ENCODE data around the gene ITGBL1. TPM values are rescaled to one million over a fixed set of nuclear protein-coding genes. Genes with fewer than 3 reads are reported as not detected.

ITGBL1 gene
- total RNA-seq, 1 experiment from 2014 or later: 0.22 TPM

DNA sequence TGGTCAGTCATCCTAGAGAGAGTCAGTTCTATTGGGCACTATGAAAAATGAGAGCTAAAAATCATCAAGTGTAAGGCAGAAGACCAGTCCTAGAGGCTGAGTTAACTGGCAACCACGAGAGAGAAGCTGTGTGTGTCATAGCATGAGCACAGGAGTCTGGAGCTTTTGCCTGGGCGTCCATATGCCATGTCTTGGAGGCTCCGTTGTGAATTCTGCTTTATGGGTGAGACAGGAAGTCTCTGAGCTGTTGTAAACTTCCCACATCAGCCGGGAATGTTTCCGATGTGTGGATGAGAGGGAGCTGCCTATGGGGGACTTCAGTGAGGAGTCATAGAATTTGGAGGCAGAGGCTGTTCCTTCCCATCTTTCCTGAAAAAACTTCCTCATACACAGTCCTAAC lies 120.0 kb downstream of the ITGBL1 start:
- Mint-ChIP-seq H3K9me3 (no peaks in the 10 kb centered on the region), H3K36me3 (no peaks in the 10 kb centered on the region), H3K4me3 (no peak overlapping the region), H3K4me1 (no peaks in the 10 kb centered on the region), H3K27ac (no peak overlapping the region), H3K27me3 (ENCODE audit: low read depth) (no peaks in the 10 kb centered on the region)
- TF ChIP-seq, protein P1, sequence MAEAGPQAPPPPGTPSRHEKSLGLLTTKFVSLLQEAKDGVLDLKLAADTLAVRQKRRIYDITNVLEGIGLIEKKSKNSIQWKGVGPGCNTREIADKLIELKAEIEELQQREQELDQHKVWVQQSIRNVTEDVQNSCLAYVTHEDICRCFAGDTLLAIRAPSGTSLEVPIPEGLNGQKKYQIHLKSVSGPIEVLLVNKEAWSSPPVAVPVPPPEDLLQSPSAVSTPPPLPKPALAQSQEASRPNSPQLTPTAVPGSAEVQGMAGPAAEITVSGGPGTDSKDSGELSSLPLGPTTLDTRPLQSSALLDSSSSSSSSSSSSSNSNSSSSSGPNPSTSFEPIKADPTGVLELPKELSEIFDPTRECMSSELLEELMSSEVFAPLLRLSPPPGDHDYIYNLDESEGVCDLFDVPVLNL (CRISPR knock-in tag; IDR thresholded peaks at IDR 0.05; ENCODE audit: borderline replicate concordance, low read depth): no peak
- TF ChIP-seq RORB (CRISPR knock-in tag; IDR thresholded peaks at IDR 0.05) (no peak), FOXK1 (CRISPR knock-in tag; IDR thresholded peaks at IDR 0.05) (no peak), EMX1 (CRISPR knock-in tag; IDR thresholded peaks at IDR 0.05) (no peak), PRRX2 (CRISPR knock-in tag; IDR thresholded peaks at IDR 0.05) (no peak), NR1H2 (CRISPR knock-in tag; IDR thresholded peaks at IDR 0.05) (no peak), ATF1 (CRISPR knock-in tag; IDR thresholded peaks at IDR 0.05) (no peak), IRF2 (CRISPR knock-in tag; IDR thresholded peaks at IDR 0.05; ENCODE audit: borderline replicate concordance, low read depth) (no peak), TCF7 (CRISPR knock-in tag; IDR thresholded peaks at IDR 0.05; ENCODE audit: low read depth) (no peak)
- TF ChIP-seq, protein P2, sequence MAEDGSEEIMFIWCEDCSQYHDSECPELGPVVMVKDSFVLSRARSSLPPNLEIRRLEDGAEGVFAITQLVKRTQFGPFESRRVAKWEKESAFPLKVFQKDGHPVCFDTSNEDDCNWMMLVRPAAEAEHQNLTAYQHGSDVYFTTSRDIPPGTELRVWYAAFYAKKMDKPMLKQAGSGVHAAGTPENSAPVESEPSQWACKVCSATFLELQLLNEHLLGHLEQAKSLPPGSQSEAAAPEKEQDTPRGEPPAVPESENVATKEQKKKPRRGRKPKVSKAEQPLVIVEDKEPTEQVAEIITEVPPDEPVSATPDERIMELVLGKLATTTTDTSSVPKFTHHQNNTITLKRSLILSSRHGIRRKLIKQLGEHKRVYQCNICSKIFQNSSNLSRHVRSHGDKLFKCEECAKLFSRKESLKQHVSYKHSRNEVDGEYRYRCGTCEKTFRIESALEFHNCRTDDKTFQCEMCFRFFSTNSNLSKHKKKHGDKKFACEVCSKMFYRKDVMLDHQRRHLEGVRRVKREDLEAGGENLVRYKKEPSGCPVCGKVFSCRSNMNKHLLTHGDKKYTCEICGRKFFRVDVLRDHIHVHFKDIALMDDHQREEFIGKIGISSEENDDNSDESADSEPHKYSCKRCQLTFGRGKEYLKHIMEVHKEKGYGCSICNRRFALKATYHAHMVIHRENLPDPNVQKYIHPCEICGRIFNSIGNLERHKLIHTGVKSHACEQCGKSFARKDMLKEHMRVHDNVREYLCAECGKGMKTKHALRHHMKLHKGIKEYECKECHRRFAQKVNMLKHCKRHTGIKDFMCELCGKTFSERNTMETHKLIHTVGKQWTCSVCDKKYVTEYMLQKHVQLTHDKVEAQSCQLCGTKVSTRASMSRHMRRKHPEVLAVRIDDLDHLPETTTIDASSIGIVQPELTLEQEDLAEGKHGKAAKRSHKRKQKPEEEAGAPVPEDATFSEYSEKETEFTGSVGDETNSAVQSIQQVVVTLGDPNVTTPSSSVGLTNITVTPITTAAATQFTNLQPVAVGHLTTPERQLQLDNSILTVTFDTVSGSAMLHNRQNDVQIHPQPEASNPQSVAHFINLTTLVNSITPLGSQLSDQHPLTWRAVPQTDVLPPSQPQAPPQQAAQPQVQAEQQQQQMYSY (CRISPR knock-in tag; IDR thresholded peaks at IDR 0.05): no peak
- TF ChIP-seq, protein P3, sequence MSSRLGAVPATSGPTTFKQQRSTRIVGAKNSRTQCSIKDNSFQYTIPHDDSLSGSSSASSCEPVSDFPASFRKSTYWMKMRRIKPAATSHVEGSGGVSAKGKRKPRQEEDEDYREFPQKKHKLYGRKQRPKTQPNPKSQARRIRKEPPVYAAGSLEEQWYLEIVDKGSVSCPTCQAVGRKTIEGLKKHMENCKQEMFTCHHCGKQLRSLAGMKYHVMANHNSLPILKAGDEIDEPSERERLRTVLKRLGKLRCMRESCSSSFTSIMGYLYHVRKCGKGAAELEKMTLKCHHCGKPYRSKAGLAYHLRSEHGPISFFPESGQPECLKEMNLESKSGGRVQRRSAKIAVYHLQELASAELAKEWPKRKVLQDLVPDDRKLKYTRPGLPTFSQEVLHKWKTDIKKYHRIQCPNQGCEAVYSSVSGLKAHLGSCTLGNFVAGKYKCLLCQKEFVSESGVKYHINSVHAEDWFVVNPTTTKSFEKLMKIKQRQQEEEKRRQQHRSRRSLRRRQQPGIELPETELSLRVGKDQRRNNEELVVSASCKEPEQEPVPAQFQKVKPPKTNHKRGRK (CRISPR knock-in tag; IDR thresholded peaks at IDR 0.05; ENCODE audit: borderline replicate concordance): no peak
- TF ChIP-seq, protein P4, sequence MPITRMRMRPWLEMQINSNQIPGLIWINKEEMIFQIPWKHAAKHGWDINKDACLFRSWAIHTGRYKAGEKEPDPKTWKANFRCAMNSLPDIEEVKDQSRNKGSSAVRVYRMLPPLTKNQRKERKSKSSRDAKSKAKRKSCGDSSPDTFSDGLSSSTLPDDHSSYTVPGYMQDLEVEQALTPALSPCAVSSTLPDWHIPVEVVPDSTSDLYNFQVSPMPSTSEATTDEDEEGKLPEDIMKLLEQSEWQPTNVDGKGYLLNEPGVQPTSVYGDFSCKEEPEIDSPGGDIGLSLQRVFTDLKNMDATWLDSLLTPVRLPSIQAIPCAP (CRISPR knock-in tag; IDR thresholded peaks at IDR 0.05): no peak
- TF ChIP-seq, protein P5, sequence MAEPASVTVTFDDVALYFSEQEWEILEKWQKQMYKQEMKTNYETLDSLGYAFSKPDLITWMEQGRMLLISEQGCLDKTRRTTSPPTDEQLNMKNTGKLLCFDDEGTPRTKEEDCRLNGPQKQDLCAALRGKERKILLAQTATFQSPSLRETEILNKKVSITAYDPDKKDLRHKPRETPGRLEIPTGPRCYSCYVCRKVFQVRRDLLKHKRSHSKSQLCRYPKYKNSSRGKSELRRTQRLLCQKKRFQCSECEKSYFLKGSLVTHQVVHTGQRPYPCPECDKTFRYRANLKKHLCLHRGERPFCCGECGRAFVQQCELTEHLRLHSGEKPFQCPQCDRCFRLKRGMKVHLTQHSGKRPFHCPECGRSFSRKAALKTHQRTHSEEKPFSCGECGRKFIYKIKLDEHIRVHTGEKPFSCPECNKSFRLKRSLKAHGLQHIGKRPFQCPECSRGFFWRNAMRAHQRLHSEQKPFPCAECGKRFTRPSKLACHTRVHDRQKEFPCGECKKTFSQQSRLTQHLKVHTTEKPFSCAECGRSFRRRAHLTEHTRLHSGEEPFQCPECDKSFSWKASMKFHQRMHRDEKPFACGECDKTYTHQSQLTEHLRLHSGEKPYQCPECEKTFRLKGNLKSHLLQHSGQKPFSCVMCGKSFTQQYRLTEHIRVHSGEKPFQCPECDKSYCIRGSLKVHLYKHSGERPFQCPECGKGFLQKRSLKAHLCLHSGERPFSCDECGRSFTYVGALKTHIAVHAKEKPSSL (CRISPR knock-in tag; conservative IDR thresholded peaks at IDR 0.05): no peak
- TF ChIP-seq, protein P6, sequence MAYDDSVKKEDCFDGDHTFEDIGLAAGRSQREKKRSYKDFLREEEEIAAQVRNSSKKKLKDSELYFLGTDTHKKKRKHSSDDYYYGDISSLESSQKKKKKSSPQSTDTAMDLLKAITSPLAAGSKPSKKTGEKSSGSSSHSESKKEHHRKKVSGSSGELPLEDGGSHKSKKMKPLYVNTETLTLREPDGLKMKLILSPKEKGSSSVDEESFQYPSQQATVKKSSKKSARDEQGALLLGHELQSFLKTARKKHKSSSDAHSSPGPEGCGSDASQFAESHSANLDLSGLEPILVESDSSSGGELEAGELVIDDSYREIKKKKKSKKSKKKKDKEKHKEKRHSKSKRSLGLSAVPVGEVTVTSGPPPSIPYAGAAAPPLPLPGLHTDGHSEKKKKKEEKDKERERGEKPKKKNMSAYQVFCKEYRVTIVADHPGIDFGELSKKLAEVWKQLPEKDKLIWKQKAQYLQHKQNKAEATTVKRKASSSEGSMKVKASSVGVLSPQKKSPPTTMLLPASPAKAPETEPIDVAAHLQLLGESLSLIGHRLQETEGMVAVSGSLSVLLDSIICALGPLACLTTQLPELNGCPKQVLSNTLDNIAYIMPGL (CRISPR knock-in tag; IDR thresholded peaks at IDR 0.05): no peak
- TF ChIP-seq, protein P7, sequence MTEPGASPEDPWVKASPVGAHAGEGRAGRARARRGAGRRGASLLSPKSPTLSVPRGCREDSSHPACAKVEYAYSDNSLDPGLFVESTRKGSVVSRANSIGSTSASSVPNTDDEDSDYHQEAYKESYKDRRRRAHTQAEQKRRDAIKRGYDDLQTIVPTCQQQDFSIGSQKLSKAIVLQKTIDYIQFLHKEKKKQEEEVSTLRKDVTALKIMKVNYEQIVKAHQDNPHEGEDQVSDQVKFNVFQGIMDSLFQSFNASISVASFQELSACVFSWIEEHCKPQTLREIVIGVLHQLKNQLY (CRISPR knock-in tag; IDR thresholded peaks at IDR 0.05): no peak
- no peak for ATAC-seq
- POLR2A ChIA-PET: no interaction called here
- CTCF ChIA-PET: no interaction called here
- no peak for DNase-seq (ENCODE audit: low spot score)
